Right ventricle myocardium inferior (tissue), 1 donor: ENCODE measurements around the gene PROCA1. TPM values are rescaled to one million over a fixed set of nuclear protein-coding genes. Genes with fewer than 3 reads are reported as not detected.
A peak's percentile ranks its signal among the peaks of the same experiment; 100 is the strongest.

Experiments
- ATAC-seq: fragments of 200-7000 bp; cut with Tn5 transposase; one replicate; pipeline ENCODE4 v1.9.1; 2020; ENCODE audit warnings: mild to moderate bottlenecking, moderate library complexity
- DNase-seq: peaks from one replicate; pipeline ENCODE4 v3.0.0; 2021; ENCODE audit errors: missing footprints
- intact Hi-C: fragments of 100-400 bp; cut with DNase I; formaldehyde crosslinking; loops from one replicate; pipeline ENCODE4 v1.11.0; 2022
- total RNA-seq: library from RNA; stranded (reverse); fragmentation: NEBNext Ultra II Directional; extraction: Animal tissue kit (Norgen Biotek cat#: 25700); gene quantifications from one replicate; pipeline ENCODE4 v1.2.1, GENCODE V29; 2021
- donor health status: DM: no; HTN: yes; CAD: no; lungs with severe emphysema.

Gene PROCA1
- total RNA-seq, 1 donor from 2014 or later, result 0.73 TPM

GRCh38 chr17:28717578-28718332, 6.1 kb upstream of the PROCA1 start, which contains the start of gene RAB34:
Gene RAB34, minus strand, starts transcription at chr17:28717868. Its CDS starts 602 bp downstream, at chr17:28717266.
- intact Hi-C loops, result no loop called here
- DNase-seq (peak; percentile 77), ATAC-seq (peak; percentile 36)

DNA sequence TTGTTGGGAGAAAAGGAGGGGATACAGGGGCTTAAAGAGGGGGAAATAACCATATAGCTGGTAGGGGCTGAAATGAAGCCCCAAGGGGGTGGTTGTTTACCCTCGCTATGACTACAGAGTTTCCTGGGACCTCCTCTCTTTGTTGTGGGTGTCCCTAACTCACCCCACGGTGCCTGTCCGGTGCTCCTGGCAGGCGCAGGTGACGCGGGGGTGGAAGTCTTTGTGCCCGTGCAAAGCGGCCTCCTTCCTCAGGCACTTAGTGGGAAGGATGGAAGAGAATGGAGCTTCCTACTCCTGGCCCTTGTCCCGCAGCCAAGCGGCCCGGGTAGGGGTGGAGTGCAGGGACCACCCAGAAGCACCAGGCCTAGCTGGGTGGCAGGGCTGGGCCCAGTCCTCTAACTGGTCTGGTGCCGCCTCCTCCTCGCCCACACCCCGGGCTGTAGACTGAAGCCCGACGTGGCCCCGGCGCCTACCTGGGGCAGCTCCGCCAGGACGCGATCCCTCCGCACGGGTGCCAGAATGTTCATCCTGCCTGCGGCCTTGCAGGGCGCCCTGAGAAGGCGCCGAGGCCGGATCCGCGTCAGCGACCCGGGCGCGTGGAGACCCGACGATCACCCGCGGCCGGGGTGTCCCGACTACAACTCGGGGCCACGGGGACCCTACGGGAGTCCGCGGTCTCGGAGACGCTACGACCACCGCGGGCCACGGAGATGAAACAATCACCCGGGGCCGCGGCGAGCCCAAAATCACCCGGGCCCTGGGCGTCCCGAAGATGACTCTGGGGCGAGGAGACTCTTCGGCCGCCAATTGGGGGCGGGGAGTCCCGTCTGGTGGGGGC, 5.3 kb upstream of the PROCA1 start:
- ATAC-seq (no peak), DNase-seq (no peak)
- intact Hi-C loops, result no loop called here

GRCh38 chr17:28715217-28715616, 3.5 kb upstream of the PROCA1 start:
- no peak for ATAC-seq
- intact Hi-C loops, result no loop called here
- DNase-seq, result no peak

GRCh38 chr17:28714281-28714680, 2.6 kb upstream of the PROCA1 start:
- intact Hi-C loops, result no loop called here

GRCh38 chr17:28712705-28713415, 1.2 kb upstream of the PROCA1 start:
- intact Hi-C loops, result no loop called here
- DNase-seq, result peak; percentile 9
- ATAC-seq, result no peak

More at GRCh38 chr17:28714281-28714680, 2.6 kb upstream of the PROCA1 start:
- ATAC-seq, result no peak
- DNase-seq, result no peak

- ATAC-seq, result peak; percentile 10
- intact Hi-C loops, result no loop called here
- peak; percentile 86 for DNase-seq
These were observed 480 bp upstream of the PROCA1 start for GRCh38 chr17:28712032-28712704.

DNA sequence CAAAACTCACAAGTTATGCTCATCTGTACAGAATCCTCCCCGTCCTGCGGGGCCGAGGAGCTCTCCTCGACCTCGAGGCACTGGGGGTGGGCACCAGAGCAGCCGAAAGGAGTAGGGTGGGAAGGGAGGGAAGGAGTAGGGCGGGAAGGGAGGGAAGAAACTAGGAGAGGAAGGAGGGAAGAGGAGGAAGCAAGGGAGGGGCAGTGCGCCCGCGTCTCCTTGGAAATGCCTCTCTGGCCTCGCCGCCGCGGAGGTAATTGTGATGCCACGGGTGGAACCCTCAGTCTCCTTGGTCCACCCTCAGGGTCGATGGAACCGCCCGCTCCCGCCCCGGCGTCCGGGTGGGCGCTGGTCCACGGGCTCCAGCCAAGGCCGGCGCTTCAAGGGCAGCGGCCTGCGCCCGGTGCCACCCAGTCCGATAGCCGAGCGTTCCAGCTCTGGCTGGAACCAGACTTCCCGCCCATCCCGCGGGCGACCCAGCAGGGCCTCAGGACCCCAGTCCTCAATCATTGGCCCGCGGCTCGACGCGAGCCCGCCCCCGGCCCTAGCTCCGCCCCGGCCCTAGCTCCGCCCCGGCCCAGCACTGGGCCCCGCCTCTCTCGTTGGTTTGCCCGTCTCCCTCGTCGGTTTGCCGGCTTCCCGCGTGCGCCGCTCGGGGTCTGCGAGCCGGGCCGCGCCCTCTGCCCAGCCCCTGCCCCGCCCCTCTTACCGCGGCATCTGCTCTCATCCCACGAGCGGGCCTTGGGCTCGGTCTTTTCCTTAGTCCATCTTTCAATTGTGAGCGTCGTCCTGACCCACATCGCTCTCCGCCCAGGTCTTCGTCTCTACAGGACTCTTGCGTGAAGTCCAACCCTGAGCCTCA, 596 bp downstream of the PROCA1 start:
- intact Hi-C loops, result no loop called here
- DNase-seq (peak; percentile 95), ATAC-seq (peak; percentile 97)

- ATAC-seq (no peak), DNase-seq (no peak)
- intact Hi-C loops, result loop anchor here (5.0 kb wide), 1 partner anchor 60 kb away; the partner anchor contains the start of gene BLTP2
These were observed 4.4 kb downstream of the PROCA1 start for GRCh38 chr17:28707339-28707720.

DNA sequence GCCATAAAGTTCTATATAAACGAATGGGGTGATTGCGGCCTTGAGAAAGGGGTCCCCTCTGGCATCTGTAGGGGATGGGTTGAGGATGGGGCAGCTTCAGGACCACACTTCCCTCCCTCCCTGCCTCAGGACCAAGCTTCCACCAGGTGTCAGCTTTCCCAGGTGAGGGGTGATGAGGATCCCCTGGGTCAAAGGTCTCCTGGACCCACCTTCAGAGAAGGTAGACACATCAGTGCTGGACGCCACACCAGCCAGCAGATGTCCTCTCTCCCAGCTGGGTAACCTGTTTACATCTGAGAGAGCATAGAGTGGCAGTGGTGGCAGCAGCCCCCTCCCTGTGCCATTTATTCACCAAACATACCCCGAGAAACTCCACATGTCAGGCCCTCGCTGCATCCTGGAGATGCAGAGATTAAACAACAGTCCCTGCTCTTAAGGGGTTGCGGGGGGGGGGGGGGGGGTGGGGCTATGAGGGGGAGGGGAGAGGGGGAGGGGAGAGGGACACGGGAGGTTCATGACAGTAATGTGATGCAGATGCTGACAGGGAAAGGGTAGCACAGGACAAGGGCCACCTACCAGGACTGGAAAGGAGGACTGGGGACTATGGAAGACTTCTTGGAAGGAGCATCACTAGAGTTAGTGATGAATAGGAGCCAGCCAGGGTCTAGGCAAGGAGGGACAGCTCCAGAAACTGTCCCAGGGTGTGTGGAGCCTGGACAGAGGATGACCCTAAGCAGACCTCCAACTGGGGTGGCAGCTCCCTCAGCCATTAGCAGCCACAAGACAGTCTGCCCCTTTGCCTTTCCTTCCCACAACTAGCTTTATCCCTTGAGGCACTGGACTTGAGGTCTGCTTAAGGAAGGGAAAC, 5.0 kb downstream of the PROCA1 start:
- peak; percentile 17 for DNase-seq
- no peak for ATAC-seq
- intact Hi-C loops, result loop anchor here (5.0 kb wide), 1 partner anchor 59 kb away; the partner anchor contains the start of gene BLTP2

DNA sequence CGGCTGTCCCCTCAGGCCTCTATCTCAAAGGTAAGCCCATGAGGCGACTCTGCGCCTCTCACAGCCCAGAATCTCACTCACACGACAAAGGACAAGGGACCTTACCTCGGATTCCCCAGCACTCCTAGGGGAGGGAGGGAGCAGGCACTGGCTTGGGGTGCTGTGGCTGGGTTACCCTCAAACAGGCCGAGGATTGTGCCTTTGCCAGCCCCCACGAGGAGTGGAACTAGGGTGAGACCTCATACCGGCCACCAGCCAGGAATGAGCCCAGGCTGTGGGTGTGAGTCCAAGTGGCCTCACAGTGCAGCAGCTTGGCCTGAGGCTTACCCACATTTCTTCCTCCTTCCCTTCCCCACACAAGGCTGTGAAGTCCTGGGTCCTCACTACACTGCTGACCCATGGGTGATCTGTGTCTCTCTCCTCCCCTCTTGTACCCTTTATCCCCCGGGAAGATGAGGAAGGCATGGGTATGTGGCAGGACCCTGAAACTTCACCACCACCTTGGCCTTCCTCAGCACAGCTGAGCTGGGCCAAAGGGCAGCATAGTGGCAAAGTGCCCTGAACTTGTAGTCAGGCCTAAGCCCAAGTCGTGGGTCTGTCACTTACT, 5.9 kb downstream of the PROCA1 start:
- ATAC-seq (no peak), DNase-seq (peak; percentile 47)
- intact Hi-C loops, result loop anchor here (5.0 kb wide), 1 partner anchor 59 kb away; the partner anchor contains the start of gene BLTP2

- DNase-seq (no peak), ATAC-seq (no peak)
- intact Hi-C loops, result loop anchor here (5.0 kb wide), 1 partner anchor 58 kb away; the partner anchor contains the start of gene BLTP2
These were observed 6.5 kb downstream of the PROCA1 start for GRCh38 chr17:28705074-28705659.

GRCh38 chr17:28704219-28704858, 7.3 kb downstream of the PROCA1 start:
- intact Hi-C loops, result no loop called here

DNA sequence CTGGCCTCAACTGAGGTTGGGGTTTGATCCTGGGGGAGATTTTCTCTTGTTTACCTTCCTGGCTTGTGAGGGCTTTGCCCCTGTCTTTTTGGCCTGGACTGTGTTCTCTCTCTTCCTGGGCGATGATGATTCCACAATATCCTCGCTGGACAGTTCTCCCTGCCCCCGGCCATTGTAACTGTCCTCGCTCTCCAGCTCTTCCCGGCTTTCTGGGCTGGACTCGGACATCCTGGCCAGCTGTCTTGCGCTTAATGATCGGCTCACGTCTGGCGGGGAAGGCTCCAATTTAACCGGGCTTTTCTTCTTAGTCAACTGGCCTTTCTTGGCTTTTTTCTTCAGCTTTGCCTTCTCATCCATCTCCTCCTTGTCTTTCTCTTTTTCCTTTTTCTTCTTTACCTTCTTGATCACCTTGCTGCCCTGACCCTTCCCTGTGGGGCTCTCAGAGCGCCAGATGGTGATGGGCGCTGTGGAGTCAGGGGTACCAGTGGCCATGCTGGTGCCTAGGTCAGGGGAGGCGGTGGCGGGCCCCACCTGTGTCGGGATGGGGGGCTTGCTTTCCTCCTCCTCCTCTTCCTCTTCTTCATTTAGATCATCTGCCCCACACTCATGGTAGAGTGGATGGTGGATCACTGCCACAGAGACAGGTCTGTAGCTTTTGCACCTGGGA, 8.0 kb downstream of the PROCA1 start:
- intact Hi-C loops, result no loop called here
- ATAC-seq (no peak), DNase-seq (peak; percentile 18)

More at GRCh38 chr17:28704219-28704858, 7.3 kb downstream of the PROCA1 start:
- peak; percentile 46 for DNase-seq
- no peak for ATAC-seq

DNA sequence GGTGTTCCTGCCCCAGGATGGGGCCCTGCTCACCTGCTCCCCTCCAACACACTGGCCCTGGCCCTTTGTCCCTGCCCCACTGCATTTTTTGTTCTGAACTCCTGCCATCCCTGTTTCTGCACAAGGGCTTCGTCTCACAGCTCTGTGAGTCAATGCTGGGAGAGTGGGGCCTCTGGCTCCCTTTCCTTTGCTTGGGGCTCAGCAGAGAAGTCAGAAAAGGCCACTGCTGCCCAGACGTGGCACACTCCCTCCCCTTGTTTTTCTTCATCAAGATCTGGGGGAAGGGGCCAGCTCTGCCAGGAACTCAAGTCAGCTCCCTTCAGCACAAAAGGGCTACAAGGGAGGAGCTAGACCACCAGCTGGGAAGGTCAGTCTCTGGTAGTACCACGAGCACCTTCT, 8.9 kb downstream of the PROCA1 start:
- DNase-seq, result peak; percentile 13
- intact Hi-C loops, result no loop called here
- no peak for ATAC-seq
